ENCODE measurements around the gene PIGU.

DNA sequence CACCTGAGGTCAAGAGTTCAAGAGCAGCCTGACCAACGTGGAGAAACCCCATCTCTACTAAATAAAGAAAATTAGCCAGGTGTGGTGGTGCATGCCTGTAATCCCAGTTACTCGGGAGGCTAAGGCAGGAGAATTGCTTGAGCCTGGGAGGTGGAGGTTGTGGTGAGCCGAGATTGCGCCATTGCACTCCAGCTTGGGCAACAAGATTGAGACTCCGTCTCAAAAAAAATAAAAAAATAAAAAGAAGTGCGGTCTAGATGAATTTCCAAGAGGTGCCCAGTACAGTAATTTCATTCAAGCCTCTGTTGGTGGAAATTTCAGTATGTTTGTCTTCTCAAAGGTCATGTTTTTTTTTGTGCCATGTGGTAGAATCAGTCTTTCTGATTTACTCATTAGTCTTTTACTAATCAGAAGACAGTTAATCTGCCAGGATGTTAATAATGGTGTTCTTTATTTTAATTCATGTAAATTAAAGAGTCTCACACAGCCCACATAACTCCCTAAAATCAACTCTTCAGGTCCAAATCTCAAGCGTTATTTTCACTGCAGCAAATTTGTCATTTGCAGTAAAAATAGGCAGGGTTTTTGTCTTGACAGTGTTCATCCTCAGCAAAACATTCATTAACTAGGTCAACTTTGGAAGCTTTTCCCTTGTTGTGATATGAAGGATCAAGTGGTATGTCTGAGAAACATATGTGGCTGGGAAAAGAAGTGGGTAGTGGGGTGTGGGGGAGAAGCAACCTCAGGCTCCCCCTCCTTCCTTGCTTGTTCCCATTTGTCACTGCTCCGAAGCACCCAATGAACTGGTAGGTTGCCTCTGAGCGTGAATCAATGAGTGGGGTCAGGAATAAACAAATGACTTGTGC is 40.6 kb upstream of the PIGU start:
- no peak for TF ChIP-seq EZH2phosphoT487 (IDR thresholded peaks at IDR 0.05; ENCODE audit: borderline replicate concordance, low read depth, low read length)
- TF ChIP-seq, protein P1, sequence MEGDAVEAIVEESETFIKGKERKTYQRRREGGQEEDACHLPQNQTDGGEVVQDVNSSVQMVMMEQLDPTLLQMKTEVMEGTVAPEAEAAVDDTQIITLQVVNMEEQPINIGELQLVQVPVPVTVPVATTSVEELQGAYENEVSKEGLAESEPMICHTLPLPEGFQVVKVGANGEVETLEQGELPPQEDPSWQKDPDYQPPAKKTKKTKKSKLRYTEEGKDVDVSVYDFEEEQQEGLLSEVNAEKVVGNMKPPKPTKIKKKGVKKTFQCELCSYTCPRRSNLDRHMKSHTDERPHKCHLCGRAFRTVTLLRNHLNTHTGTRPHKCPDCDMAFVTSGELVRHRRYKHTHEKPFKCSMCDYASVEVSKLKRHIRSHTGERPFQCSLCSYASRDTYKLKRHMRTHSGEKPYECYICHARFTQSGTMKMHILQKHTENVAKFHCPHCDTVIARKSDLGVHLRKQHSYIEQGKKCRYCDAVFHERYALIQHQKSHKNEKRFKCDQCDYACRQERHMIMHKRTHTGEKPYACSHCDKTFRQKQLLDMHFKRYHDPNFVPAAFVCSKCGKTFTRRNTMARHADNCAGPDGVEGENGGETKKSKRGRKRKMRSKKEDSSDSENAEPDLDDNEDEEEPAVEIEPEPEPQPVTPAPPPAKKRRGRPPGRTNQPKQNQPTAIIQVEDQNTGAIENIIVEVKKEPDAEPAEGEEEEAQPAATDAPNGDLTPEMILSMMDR (conservative IDR thresholded peaks at IDR 0.05; ENCODE audit: low read length) = no peak

Measured in OCI-LY7 (cell line).